ENCODE measurements around the gene TTC28. TPM values are rescaled to one million over a fixed set of nuclear protein-coding genes. Genes with fewer than 3 reads are reported as not detected.

Gene TTC28
- total and polyA plus RNA-seq, 12 donors, result 2.1 to 27.7 (median 20.4) TPM

DNA sequence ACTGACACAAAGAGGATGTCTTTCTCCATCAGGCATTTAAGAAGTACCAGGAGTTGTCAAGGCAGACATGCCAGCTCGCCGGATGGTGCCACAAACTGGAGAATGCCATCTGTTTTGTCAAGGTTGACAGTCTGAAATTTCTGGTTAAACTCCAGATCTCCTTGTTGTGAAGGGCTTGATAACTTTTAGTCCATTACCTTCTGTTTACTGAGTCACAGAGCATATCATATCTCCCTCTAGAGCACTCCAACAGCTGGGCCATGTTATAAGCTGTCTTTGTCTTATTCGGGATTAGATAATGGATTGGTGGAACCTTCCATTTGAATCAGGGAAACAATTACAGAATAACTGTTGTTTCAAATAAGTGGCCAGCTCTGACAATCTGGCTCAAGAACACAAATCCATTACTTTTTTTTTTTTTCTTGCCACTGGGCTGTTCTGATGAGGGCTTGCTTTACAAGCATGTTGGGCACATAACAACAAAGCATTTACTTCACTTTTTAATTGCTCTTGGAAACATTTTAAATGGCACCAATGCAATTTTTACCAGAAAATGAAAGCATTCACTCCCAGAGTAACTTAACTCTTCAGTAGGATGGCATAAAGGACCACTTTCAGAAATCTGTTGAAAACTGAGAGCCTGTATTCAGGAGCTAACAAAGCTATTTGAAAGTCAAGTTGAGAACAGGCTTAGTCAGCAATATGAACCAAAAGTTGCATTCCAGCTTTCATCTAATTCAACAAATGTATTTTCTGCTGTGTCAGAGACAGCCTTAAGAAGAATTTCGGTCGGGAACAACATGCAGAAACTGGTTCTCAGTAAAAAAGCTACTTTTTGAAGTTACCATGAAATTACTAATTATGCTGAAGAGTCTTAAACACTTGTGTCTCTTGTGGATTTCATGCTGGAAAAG is 533.0 kb downstream of the TTC28 start:
- ATAC-seq, result peak in 1 of 8 donors; percentile 28
- no peak for TF ChIP-seq CTCF (IDR thresholded peaks at IDR 0.05)
- Histone ChIP-seq H3K4me1 (peaks cover 0 to 46% (median 25%) of the 10 kb centered on the region in 9 donors), H3K4me3 (no peak overlapping the region), H3K27me3 (no peaks in the 10 kb centered on the region), H3K9me3 (no peaks in the 10 kb centered on the region), H3K27ac (peak overlapping the region in 2 of 10 donors; percentile 28 to 32), H3K36me3 (no peaks in the 10 kb centered on the region)
- DNase-seq, result no peak
- intact Hi-C loops (cut with DNase I), result no loop called here
- 57 to 62% methylated on average over 5 of the region's 5 CpGs for WGBS, 2 donors

GRCh38 chr22:28143961-28144745 is 535.5 kb downstream of the TTC28 start:
- no peaks in the 10 kb centered on the region for H3K36me3 ChIP-seq
- no peak overlapping the region for H3K4me3 ChIP-seq
- DNase-seq (no peak), ATAC-seq (peak in 1 of 8 donors; percentile 38)
- H3K27me3 ChIP-seq, result no peaks in the 10 kb centered on the region
- 87 to 89% methylated on average over 3 of the region's 3 CpGs for WGBS, 2 donors
- H3K9me3 ChIP-seq, result no peaks in the 10 kb centered on the region
- peak overlapping the region in 2 of 10 donors; percentile 9 to 32 for H3K27ac ChIP-seq
- intact Hi-C loops (cut with DNase I), result no loop called here
- peaks cover 0 to 71% (median 46%) of the 10 kb centered on the region in 9 donors for H3K4me1 ChIP-seq
- TF ChIP-seq CTCF (IDR thresholded peaks at IDR 0.05), result no peak

DNA sequence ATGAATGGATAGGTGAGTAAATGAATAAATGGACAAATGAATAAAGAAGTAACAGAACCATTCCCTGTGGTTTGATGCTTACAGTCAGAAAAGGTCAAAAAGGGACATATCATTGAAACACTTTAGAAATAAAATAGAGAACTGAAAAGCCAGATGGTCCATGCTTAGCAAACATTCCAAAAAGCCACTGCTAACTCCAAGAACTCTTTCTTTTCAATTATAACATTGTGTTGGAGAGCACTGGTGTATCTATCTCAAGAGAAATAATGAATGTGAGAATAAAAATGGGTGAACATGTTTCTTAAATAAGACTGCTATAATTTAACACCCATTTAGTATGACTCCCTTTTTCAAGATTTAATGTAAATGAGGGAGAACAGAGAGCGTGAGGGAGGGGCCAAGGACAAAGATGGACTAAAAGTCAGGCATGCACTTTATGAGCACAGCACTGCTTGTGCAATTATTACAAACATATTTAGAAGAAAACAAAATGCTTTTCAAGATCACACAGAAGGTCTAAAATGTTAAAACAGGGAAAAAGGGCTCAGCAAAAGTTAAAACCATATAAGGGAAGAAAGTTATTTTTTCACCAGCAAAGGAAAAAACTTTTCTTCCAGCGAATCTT is 536.3 kb downstream of the TTC28 start:
- H3K36me3 ChIP-seq, result no peaks in the 10 kb centered on the region
- WGBS, 2 donors, result 92 to 94% methylated on average over 2 of the region's 2 CpGs
- DNase-seq (no peak), ATAC-seq (peak in 4 of 8 donors; percentile 16 to 35 (median 25))
- TF ChIP-seq CTCF (IDR thresholded peaks at IDR 0.05), result no peak
- H3K27ac ChIP-seq, result peak overlapping the region in 4 of 10 donors; percentile 9 to 32 (median 22)
- intact Hi-C loops (cut with DNase I), result no loop called here
- H3K9me3 ChIP-seq, result no peaks in the 10 kb centered on the region
- no peaks in the 10 kb centered on the region for H3K27me3 ChIP-seq
- H3K4me1 ChIP-seq, result peaks cover 0 to 72% (median 46%) of the 10 kb centered on the region in 9 donors
- no peak overlapping the region for H3K4me3 ChIP-seq
